ENCODE data around the gene CCDC154. TPM values are rescaled to one million over a fixed set of nuclear protein-coding genes. Genes with fewer than 3 reads are reported as not detected.

Gene CCDC154
- total RNA-seq, 4 donors from 2014 or later, result 0.34 to 3.5 (median 0.39) TPM; not detected in 1

- H3K4me1 ChIP-seq, result peaks cover 18% of the 10 kb centered on the region
- H3K36me3 ChIP-seq, result no peaks in the 10 kb centered on the region
- TF ChIP-seq POLR2AphosphoS5 (IDR thresholded peaks at IDR 0.05) (no peak), EP300 (IDR thresholded peaks at IDR 0.05) (no peak), POLR2A (IDR thresholded peaks at IDR 0.05) (no peak)
- TF ChIP-seq, protein P1, sequence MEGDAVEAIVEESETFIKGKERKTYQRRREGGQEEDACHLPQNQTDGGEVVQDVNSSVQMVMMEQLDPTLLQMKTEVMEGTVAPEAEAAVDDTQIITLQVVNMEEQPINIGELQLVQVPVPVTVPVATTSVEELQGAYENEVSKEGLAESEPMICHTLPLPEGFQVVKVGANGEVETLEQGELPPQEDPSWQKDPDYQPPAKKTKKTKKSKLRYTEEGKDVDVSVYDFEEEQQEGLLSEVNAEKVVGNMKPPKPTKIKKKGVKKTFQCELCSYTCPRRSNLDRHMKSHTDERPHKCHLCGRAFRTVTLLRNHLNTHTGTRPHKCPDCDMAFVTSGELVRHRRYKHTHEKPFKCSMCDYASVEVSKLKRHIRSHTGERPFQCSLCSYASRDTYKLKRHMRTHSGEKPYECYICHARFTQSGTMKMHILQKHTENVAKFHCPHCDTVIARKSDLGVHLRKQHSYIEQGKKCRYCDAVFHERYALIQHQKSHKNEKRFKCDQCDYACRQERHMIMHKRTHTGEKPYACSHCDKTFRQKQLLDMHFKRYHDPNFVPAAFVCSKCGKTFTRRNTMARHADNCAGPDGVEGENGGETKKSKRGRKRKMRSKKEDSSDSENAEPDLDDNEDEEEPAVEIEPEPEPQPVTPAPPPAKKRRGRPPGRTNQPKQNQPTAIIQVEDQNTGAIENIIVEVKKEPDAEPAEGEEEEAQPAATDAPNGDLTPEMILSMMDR (IDR thresholded peaks at IDR 0.05), result no peak
- no peaks in the 10 kb centered on the region for H3K27me3 ChIP-seq
- DNase-seq (ENCODE audit: low spot score in 2 of 2), result no peak
- no peak overlapping the region for H3K27ac ChIP-seq
- WGBS, result 80% methylated on average over 6 of the region's 16 CpGs
- no peaks in the 10 kb centered on the region for H3K9me3 ChIP-seq
- no peak overlapping the region for H3K4me3 ChIP-seq
Measured at GRCh38 chr16:1425616-1426370, 18.6 kb downstream of the CCDC154 start.

DNA sequence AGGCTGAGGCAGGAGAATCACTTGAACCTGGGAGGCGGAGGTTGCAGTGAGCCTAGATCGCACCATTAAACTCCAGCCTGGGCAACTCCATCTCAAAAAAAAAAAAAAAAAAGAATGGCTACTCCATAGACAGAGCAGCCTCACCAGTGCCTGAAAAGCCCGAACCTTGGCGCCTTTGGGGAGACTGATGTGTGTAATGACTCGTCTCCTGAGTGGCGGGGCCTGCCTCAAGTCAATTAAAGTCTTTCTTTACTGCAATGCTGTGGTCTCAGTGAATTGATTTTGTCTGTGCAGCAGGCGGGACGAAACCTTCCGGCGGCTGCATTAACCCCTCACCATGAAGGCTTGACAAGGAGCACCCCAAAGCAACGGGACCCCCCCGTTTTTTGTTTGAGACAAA is 20.3 kb downstream of the CCDC154 start:
- H3K27ac ChIP-seq, result no peak overlapping the region
- H3K4me1 ChIP-seq, result peaks cover 30% of the 10 kb centered on the region
- TF ChIP-seq EP300 (IDR thresholded peaks at IDR 0.05) (no peak), POLR2A (IDR thresholded peaks at IDR 0.05) (no peak), POLR2AphosphoS5 (IDR thresholded peaks at IDR 0.05) (no peak)
- TF ChIP-seq, protein P1 (IDR thresholded peaks at IDR 0.05), result no peak
- H3K4me3 ChIP-seq, result no peak overlapping the region
- WGBS, result 88% methylated on average over 12 of the region's 12 CpGs
- H3K9me3 ChIP-seq, result no peaks in the 10 kb centered on the region
- no peaks in the 10 kb centered on the region for H3K27me3 ChIP-seq
- no peaks in the 10 kb centered on the region for H3K36me3 ChIP-seq
- no peak for DNase-seq (ENCODE audit: low spot score in 2 of 2)

DNA sequence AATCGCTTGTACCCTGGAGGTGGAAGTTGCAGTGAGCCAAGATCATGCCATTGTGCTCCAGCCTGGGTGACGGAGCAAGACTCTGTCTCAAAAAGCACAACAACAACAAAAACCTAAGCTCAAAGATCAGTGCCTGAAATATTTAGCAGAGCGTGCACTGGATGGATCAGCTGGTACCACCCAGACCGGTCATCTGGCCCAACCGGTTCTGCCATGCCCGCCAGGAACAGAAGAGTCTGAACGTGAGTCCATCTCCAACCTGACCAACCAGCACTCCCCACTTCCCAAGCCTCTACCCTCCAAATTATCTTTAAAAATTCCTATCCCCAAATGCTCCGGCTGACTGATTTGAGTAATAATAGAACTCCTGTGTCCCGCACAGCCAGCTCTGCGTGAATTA is 22.3 kb downstream of the CCDC154 start:
- Histone ChIP-seq H3K4me3 (no peak overlapping the region), H3K27me3 (no peaks in the 10 kb centered on the region), H3K27ac (peak overlapping the region; percentile 94), H3K36me3 (no peaks in the 10 kb centered on the region), H3K9me3 (no peaks in the 10 kb centered on the region), H3K4me1 (peaks cover 32% of the 10 kb centered on the region)
- TF ChIP-seq POLR2AphosphoS5 (IDR thresholded peaks at IDR 0.05) (no peak), POLR2A (IDR thresholded peaks at IDR 0.05) (no peak)
- 87% methylated on average over 10 of the region's 10 CpGs for WGBS
- DNase-seq (ENCODE audit: low spot score in 2 of 2), result no peak

DNA sequence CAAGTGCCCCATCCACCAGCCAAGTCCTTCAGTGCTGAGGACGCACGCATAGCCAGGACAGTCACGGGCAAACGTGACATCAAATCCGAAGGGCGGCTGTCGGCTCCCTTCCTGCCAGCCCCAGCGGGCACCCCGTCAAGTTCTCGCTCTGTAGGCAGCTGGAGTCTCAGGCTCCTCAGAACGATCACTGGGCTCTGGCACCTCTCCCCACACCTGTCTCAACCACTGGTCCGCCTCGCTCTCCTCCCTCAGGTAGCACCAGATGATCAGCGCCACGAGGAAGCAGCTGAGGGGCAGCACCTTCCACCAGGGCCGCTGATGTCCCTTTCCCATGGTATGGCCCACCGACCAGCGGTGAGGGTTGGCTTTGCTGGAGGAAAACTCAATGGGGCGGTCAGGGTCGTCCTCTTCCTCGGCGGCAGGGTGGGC is 24.2 kb downstream of the CCDC154 start:
- DNase-seq (ENCODE audit: low spot score in 2 of 2), result no peak
- Histone ChIP-seq H3K9me3 (no peaks in the 10 kb centered on the region), H3K4me1 (peaks cover 37% of the 10 kb centered on the region), H3K36me3 (no peaks in the 10 kb centered on the region), H3K4me3 (peak overlapping the region; percentile 87), H3K27ac (peak overlapping the region; percentile 94), H3K27me3 (no peaks in the 10 kb centered on the region)
- no peak for TF ChIP-seq POLR2A (IDR thresholded peaks at IDR 0.05)
- TF ChIP-seq, protein P1 (IDR thresholded peaks at IDR 0.05), result no peak
- TF ChIP-seq POLR2AphosphoS5 (IDR thresholded peaks at IDR 0.05), result no peak
- no peak for TF ChIP-seq EP300 (IDR thresholded peaks at IDR 0.05)
- WGBS, result 0% methylated on average over 4 of the region's 22 CpGs

- H3K27ac ChIP-seq, result peak overlapping the region; percentile 68
- no peak for DNase-seq (ENCODE audit: low spot score in 2 of 2)
- peaks cover 9% of the 10 kb centered on the region for H3K36me3 ChIP-seq
Measured at GRCh38 chr16:1416521-1416941, 27.8 kb downstream of the CCDC154 start.

More at GRCh38 chr16:1416521-1416941, 27.8 kb downstream of the CCDC154 start:
- Histone ChIP-seq H3K9me3 (no peaks in the 10 kb centered on the region), H3K4me3 (no peak overlapping the region), H3K4me1 (peaks cover 60% of the 10 kb centered on the region), H3K27me3 (no peaks in the 10 kb centered on the region)
- 32% methylated on average over 3 of the region's 3 CpGs for WGBS
- TF ChIP-seq EP300 (IDR thresholded peaks at IDR 0.05) (no peak), POLR2A (IDR thresholded peaks at IDR 0.05) (no peak), POLR2AphosphoS5 (IDR thresholded peaks at IDR 0.05) (no peak)
- TF ChIP-seq, protein P1 (IDR thresholded peaks at IDR 0.05), result no peak

All from suprapubic skin (tissue), 4 donors.